Psoas muscle (tissue), 8 donors: Measurements from ENCODE around the gene DNAAF1. TPM values are rescaled to one million over a fixed set of nuclear protein-coding genes. Genes with fewer than 3 reads are reported as not detected.

ENCODE experiments used
- ATAC-seq, 4 donors: fragments of 200-7000 bp; cut with Tn5 transposase; one replicate each; pipeline ENCODE4 v1.9.1; 2020; ENCODE audit warnings: moderate library complexity in 3 of 4, mild to moderate bottlenecking in 2 of 4
- DNase-seq, 2 donors: peaks; one replicate each; pipeline ENCODE4 v3.0.0-alpha.2; 2020
- H3K27ac ChIP-seq: fragments of 200-600 bp; one replicate; pipeline ENCODE4 v1.8.0; 2022
- H3K27me3 ChIP-seq, 3 donors: fragments of 200-600 bp in 1 of 3; one replicate each; pipeline versions ENCODE4 v1.6.1 to v1.8.0; 2013 to 2022; ENCODE audit warnings: low read length in 2 of 3, mild to moderate bottlenecking in 2 of 3, moderate library complexity in 1 of 3; ENCODE audit not compliant: insufficient read depth in 3 of 3
- H3K36me3 ChIP-seq, 2 donors: fragments of 200-600 bp in 1 of 2; one replicate each; pipeline versions ENCODE4 v1.6.1 to v1.8.0; 2013 to 2022; ENCODE audit warnings: low read depth in 1 of 2, mild to moderate bottlenecking in 1 of 2, moderate library complexity in 1 of 2; ENCODE audit not compliant: insufficient read depth in 1 of 2
- H3K4me1 ChIP-seq: fragments of 200-600 bp; one replicate; pipeline ENCODE4 v1.8.0; 2022
- H3K4me3 ChIP-seq: fragments of 200-600 bp; one replicate; pipeline ENCODE4 v1.8.0; 2022; ENCODE audit warnings: mild to moderate bottlenecking
- H3K9me3 ChIP-seq: fragments of 200-600 bp; one replicate; pipeline ENCODE4 v1.8.0; 2022
- whole genome bisulfite sequencing, 3 donors: extraction: QIAGEN DNeasy Blood & Tissue Kit; methylation state at CpG; one replicate each; pipeline versions ENCODE4 v1.1.6 to v1.1.7; 2013; 5-methylcytosine and 5-hydroxymethylcytosine counted together
- intact Hi-C, 2 donors: fragments of 100-400 bp; cut with DNase I; formaldehyde crosslinking; loops; one replicate each; pipeline versions ENCODE4 v1.11.0 to v1.14.2; 2022
- polyA plus RNA-seq, 3 donors: library from polyadenylated mRNA; stranded (reverse); fragments of 200-250 nt; gene quantifications; one replicate each; pipeline ENCODE4 v1.2.3, GENCODE V29; 2013
- total RNA-seq, 4 donors: library from RNA; stranded (reverse); fragmentation: NEBNext Ultra II Directional in 2 of 4; extraction: Animal tissue kit (Norgen Biotek cat#: 25700) in 2 of 4; gene quantifications; one replicate each; pipeline versions ENCODE4 v1.2.1 to v1.2.4, GENCODE V29; 2021 to 2023
- TF ChIP-seq, protein P1 (sequence below): fragments of 200-600 bp; IDR thresholded peaks from one replicate; pipeline ENCODE4 v1.8.0; 2022; ENCODE audit warnings: antibody characterized with exemption
- donor health status: healthy with polysubstance abuse.
- donor health status: DM: no; HTN: no; CAD: no; lungs with moderate emphysema.
- donor health status: Bipolar disorder and iron deficiency.
- donor health status: healthy.
- donor health status: DM: yes; HTN: yes; CAD: no.
- donor health status: DM: no; HTN: no; CAD: no.
- donor health status: DM: no; HTN: no; CAD: no.
- donor health status: DM: yes; HTN: yes; CAD: no.

Gene DNAAF1
- total and polyA plus RNA-seq, 7 donors = 0.17 to 0.44 (median 0.17) TPM; not detected in 4

DNA sequence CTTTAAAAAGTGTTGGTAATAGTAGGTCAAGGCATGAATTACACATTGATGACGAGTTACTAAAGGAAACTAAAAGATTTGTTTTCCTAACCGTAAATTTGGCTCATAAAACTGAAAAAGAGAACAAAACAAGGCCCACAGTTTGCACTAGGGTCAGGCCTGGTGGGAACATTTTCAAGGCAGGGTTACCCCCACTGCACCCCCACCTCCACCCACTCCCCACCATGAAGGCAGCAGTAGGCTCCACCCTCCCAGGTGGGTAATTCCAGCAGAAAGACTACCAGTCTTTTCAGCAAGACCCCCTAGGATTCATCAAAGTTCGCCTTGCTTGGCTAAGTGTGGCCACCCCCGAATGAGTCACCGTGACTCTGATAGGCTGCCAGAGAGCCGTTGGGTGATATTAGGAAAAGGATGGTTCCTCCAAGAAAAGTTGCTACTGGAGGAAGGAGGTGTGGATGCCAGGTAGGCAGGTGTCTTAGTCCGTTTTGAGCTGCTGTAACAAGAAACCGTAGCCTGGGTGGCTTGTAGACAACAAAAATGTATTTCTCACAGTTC, 8.6 kb downstream of the DNAAF1 start:
- no peak overlapping the region for H3K4me3 ChIP-seq
- H3K27me3 ChIP-seq = peaks cover 0 to 10% (median 3%) of the 10 kb centered on the region in 3 donors
- WGBS, 3 donors = 46 to 63% (median 50%) methylated on average over 8 of the region's 8 CpGs
- H3K27ac ChIP-seq = no peak overlapping the region
- H3K9me3 ChIP-seq = peaks cover 4% of the 10 kb centered on the region
- H3K36me3 ChIP-seq = no peaks in the 10 kb centered on the region
- TF ChIP-seq, protein P1, sequence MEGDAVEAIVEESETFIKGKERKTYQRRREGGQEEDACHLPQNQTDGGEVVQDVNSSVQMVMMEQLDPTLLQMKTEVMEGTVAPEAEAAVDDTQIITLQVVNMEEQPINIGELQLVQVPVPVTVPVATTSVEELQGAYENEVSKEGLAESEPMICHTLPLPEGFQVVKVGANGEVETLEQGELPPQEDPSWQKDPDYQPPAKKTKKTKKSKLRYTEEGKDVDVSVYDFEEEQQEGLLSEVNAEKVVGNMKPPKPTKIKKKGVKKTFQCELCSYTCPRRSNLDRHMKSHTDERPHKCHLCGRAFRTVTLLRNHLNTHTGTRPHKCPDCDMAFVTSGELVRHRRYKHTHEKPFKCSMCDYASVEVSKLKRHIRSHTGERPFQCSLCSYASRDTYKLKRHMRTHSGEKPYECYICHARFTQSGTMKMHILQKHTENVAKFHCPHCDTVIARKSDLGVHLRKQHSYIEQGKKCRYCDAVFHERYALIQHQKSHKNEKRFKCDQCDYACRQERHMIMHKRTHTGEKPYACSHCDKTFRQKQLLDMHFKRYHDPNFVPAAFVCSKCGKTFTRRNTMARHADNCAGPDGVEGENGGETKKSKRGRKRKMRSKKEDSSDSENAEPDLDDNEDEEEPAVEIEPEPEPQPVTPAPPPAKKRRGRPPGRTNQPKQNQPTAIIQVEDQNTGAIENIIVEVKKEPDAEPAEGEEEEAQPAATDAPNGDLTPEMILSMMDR = no peak
- H3K4me1 ChIP-seq = no peaks in the 10 kb centered on the region
- intact Hi-C loops = no loop called here
- ATAC-seq = no peak
- DNase-seq = no peak

DNA sequence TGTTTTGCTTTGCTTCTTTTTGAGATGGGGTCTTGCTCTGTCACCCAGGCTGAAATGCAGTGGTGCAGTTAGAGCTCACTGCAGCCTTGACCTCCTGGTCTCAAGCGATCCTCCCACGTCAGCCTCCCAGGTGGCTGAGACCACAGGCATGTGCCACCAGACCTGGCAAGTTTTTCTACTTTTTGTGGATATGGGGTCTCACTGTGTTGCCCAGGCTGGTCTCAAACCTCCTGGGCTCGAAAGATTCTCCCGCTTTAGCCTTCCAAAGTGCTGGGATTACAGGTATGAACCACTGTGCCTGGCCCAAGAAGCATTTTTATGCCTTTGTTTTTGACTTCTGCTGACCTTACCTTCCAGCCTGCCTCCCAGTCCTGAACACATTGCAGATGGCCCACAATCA, 10.1 kb downstream of the DNAAF1 start:
- intact Hi-C loops = no loop called here
- ATAC-seq (no peak), DNase-seq (no peak)
- 93 to 95% (median 93%) methylated on average over 4 of the region's 4 CpGs for WGBS, 3 donors
- Histone ChIP-seq H3K4me3 (no peak overlapping the region), H3K9me3 (peaks cover 4% of the 10 kb centered on the region), H3K27ac (no peak overlapping the region), H3K36me3 (no peaks in the 10 kb centered on the region), H3K4me1 (no peaks in the 10 kb centered on the region), H3K27me3 (peaks cover 0 to 23% (median 3%) of the 10 kb centered on the region in 3 donors)
- TF ChIP-seq, protein P1 = no peak

DNA sequence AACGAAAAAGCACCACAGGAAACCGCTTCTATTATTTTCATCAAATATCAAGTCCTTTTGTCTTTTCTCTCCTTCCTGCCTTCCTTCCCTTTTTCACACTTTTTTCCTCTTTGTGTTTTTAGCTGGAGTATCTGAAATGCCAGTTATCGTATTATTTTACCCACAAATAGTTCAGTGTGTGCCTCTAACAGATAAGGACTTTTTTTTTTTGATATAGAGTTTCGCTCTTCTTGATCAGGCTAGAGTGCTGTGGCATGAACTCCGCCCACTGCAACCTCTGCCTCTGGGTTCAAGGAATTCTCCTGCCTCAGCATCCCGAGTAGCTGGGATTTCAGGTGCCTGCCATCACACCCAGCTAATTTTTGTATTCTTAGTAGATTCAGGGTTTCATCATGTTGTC, 10.7 kb downstream of the DNAAF1 start:
- no peaks in the 10 kb centered on the region for H3K4me1 ChIP-seq
- no peak for ATAC-seq
- 83 to 89% (median 89%) methylated on average over 6 of the region's 6 CpGs for WGBS, 3 donors
- peaks cover 4% of the 10 kb centered on the region for H3K9me3 ChIP-seq
- no peak for DNase-seq
- TF ChIP-seq, protein P1 = no peak
- no peaks in the 10 kb centered on the region for H3K36me3 ChIP-seq
- intact Hi-C loops = no loop called here
- no peak overlapping the region for H3K27ac ChIP-seq
- peaks cover 0 to 27% (median 3%) of the 10 kb centered on the region in 3 donors for H3K27me3 ChIP-seq
- H3K4me3 ChIP-seq = no peak overlapping the region

DNA sequence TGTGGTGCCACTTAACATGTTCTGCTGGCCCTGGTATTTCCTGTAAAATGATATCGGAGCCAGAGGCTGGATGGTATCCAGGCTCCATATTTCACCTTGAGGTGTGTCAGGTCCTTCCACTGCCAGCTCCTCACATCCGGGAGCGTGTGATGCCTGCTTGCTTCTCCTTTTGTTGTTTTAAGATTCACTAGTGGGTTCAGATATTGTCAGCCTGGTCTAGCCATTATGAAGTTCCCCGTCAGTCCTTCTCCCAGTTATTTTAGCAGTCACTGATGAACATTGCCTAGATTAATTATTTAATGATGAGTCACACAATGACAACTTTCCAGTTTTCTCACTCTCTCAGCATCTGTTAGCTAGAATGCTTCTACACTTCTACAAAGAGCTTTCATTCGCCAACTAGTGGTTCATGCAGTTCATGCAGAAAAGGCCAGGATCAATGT, 11.3 kb downstream of the DNAAF1 start:
- DNase-seq = no peak
- no peaks in the 10 kb centered on the region for H3K4me1 ChIP-seq
- TF ChIP-seq, protein P1 = no peak
- no peak overlapping the region for H3K27ac ChIP-seq
- peaks cover 4% of the 10 kb centered on the region for H3K9me3 ChIP-seq
- WGBS, 3 donors = 52 to 69% (median 65%) methylated on average over 5 of the region's 5 CpGs
- H3K36me3 ChIP-seq = no peaks in the 10 kb centered on the region
- intact Hi-C loops = no loop called here
- no peak overlapping the region for H3K4me3 ChIP-seq
- peaks cover 0 to 33% (median 3%) of the 10 kb centered on the region in 3 donors for H3K27me3 ChIP-seq
- no peak for ATAC-seq

DNA sequence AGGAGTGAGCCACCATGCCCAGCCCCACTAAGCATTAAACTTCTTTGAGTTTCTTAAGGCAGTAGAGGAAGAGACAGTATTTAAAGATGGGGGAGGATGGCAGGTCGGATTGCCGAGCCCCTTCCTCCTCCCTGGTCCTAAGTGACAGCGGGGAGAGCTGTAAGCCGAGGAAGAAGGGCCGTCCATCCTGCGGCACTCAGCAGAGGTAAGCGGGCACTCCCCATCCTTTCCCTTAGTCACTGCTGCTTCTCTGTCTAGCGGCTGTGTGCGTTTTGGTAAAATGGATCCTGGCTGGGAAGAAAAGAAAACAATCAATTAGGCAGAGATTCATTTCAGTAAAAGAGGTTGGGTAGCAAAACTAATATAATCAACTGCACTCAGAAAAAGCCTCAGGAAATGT, 13.9 kb downstream of the DNAAF1 start:
- Histone ChIP-seq H3K4me3 (no peak overlapping the region), H3K27me3 (peaks cover 0 to 42% (median 3%) of the 10 kb centered on the region in 3 donors), H3K4me1 (no peaks in the 10 kb centered on the region), H3K27ac (no peak overlapping the region), H3K9me3 (peaks cover 4% of the 10 kb centered on the region), H3K36me3 (no peaks in the 10 kb centered on the region)
- 17 to 25% (median 23%) methylated on average over 7 to 9 of the region's 9 CpGs for WGBS, 3 donors
- intact Hi-C loops = no loop called here
- ATAC-seq (no peak), DNase-seq (no peak)
- TF ChIP-seq, protein P1 = no peak
